HepG2 (cell line): ENCODE results near the gene HAPLN3. TPM values are rescaled to one million over a fixed set of nuclear protein-coding genes. Genes with fewer than 3 reads are reported as not detected.

ENCODE experiments used
- ATAC-seq: fragments of 200-7000 bp; cut with Tn5 transposase; 3 replicates; pipeline ENCODE4 v1.9.1; 2020; ENCODE audit warnings: mild to moderate bottlenecking, moderate library complexity
- BruUV-seq: library from RNA; stranded (reverse); fragments of 400-500 nt; replicated peaks from 2 replicates; lab custom pipeline; 2021; lab: Mats Ljungman, UMichigan
- CTCF ChIA-PET: fragments of 300-600 bp; formaldehyde crosslinking; extraction: SDS; loops from one replicate; lab custom pipeline; 2021; ENCODE audit warnings: low total read pairs, inconsistent platforms, low intra/inter-chr PET ratio; lab: Yijun Ruan, JAX
- POLR2A ChIA-PET: fragments of 350-600 bp; sonication (Branson Sonifier 250); formaldehyde crosslinking; loops from one replicate; lab custom pipeline; 2020; ENCODE audit warnings: antibody characterized with exemption, inconsistent platforms; lab: Yijun Ruan, JAX
- DNase-seq: peaks from one replicate; pipeline ENCODE4 v3.0.0-alpha.2; 2015; ENCODE audit warnings: low spot score
- FAIRE-seq: peaks from 3 replicates; lab custom pipeline; 2011; peaks lifted over from hg19 to GRCh38; lab: Jason Lieb, UNC
- H2AFZ ChIP-seq: one replicate; pipeline ENCODE4 v1.6.1; 2011; ENCODE audit warnings: low read length, inconsistent platforms
- H3K27ac ChIP-seq: fragments of 300-600 bp; 3 replicates; pipeline ENCODE4 v1.8.0; 2011; ENCODE audit warnings: mixed run types, mild to moderate bottlenecking, mixed read lengths, low read length, inconsistent platforms; ENCODE audit not compliant: insufficient read depth; ENCODE audit errors: extremely low read length
- H3K27me3 ChIP-seq, 2 experiments: fragments of 200-600 bp in 1 of 2; 2 replicates in 1 of 2; 3 replicates in 1 of 2; pipeline versions ENCODE4 v1.6.0 to v1.8.0; 2011; ENCODE audit warnings: low read length in 2 of 2, mild to moderate bottlenecking in 2 of 2, moderate library complexity in 2 of 2, inconsistent platforms in 1 of 2; ENCODE audit not compliant: insufficient read depth in 2 of 2, control insufficient read depth in 1 of 2
- H3K36me3 ChIP-seq, 2 experiments: fragments of 200-600 bp in 1 of 2; replicated peaks in 1 of 2; 2 replicates in 1 of 2; 3 replicates in 1 of 2; pipeline versions ENCODE4 v1.5.1 to v1.8.0; 2011; ENCODE audit warnings: low read length in 2 of 2, inconsistent platforms in 1 of 2; ENCODE audit not compliant: insufficient read depth in 2 of 2, control insufficient read depth in 1 of 2
- H3K4me1 ChIP-seq: 2 replicates; pipeline ENCODE4 v1.5.1; 2012; ENCODE audit warnings: low read length, inconsistent platforms; ENCODE audit not compliant: insufficient read depth
- H3K4me2 ChIP-seq: 2 replicates; pipeline ENCODE4 v1.6.0; 2011; ENCODE audit warnings: low read depth, low read length, inconsistent platforms
- H3K4me3 ChIP-seq, 3 experiments: fragments of 200-600 bp in 1 of 3; sonication (generic), shearing (Covaris generic) in 1 of 3; replicated peaks in 1 of 3; 2 replicates each; pipeline ENCODE4 v1.5.1; 2011 to 2016; ENCODE audit warnings: low read length in 3 of 3, inconsistent platforms in 2 of 3, low read depth in 2 of 3, mild to moderate bottlenecking in 2 of 3, control low read depth in 1 of 3, mixed read lengths in 1 of 3; ENCODE audit not compliant: insufficient read depth in 1 of 3
- H3K79me2 ChIP-seq: one replicate; pipeline ENCODE4 v1.6.1; 2011; ENCODE audit warnings: low read length, inconsistent platforms; ENCODE audit not compliant: insufficient read depth
- H3K9ac ChIP-seq: 2 replicates; pipeline ENCODE4 v1.6.0; 2011; ENCODE audit warnings: mild to moderate bottlenecking, low read depth, low read length, inconsistent platforms; ENCODE audit not compliant: insufficient read depth
- H3K9me3 ChIP-seq: 2 replicates; pipeline ENCODE4 v1.5.1; 2012; ENCODE audit warnings: mild to moderate bottlenecking, low read length
- H4K20me1 ChIP-seq: 2 replicates; pipeline ENCODE4 v1.6.0; 2011; ENCODE audit warnings: inconsistent platforms, mild to moderate bottlenecking, low read length, moderate library complexity; ENCODE audit not compliant: insufficient read depth
- ELF3 ChIP-seq: IDR thresholded peaks from 2 replicates; pipeline ENCODE4 v1.6.1; 2016; ENCODE audit warnings: missing genetic modification reagents, missing compliant biosample characterization
- EZH2 ChIP-seq: conservative IDR thresholded peaks from 2 replicates; pipeline ENCODE4 v1.6.1; 2012; ENCODE audit warnings: mild to moderate bottlenecking, low read depth, low read length, moderate library complexity
- IKZF1 ChIP-seq: fragments of 450-650 bp; IDR thresholded peaks from 2 replicates; pipeline ENCODE4 v1.7.1; 2016
- MTERF4 ChIP-seq: sonication (generic); formaldehyde crosslinking; IDR thresholded peaks from 2 replicates; pipeline ENCODE4 v1.8.0; 2023; ENCODE audit warnings: mild to moderate bottlenecking, missing genetic modification reagents
- MXI1 ChIP-seq: IDR thresholded peaks from 3 replicates; pipeline ENCODE4 v1.6.1; 2012; ENCODE audit warnings: low read depth, low read length, inconsistent platforms, borderline replicate concordance
- NFATC3 ChIP-seq: sonication (generic); formaldehyde crosslinking; IDR thresholded peaks from 2 replicates; pipeline ENCODE4 v1.5.1; 2020; ENCODE audit warnings: mild to moderate bottlenecking, missing genetic modification reagents
- SNRNP70 ChIP-seq: fragments of 200-400 bp; formaldehyde crosslinking; IDR thresholded peaks from 2 replicates; pipeline ENCODE4 v1.6.1; 2017; ENCODE audit warnings: mild to moderate bottlenecking, low read depth, low read length, moderate library complexity
- SP5 ChIP-seq: IDR thresholded peaks from 2 replicates; pipeline ENCODE4 v1.6.1; 2016; ENCODE audit warnings: low read depth, borderline replicate concordance
- ZNF232 ChIP-seq: sonication (generic); formaldehyde crosslinking; IDR thresholded peaks from 2 replicates; pipeline ENCODE4 v1.4.0; 2020; ENCODE audit warnings: missing genetic modification reagents, borderline replicate concordance
- ZNF33B ChIP-seq: sonication (generic); formaldehyde crosslinking; IDR thresholded peaks from 2 replicates; pipeline ENCODE4 v1.5.1; 2020; ENCODE audit warnings: mild to moderate bottlenecking, missing genetic modification reagents
- ZNF572 ChIP-seq: sonication (generic); formaldehyde crosslinking; IDR thresholded peaks from 2 replicates; pipeline ENCODE4 v1.5.1; 2020; ENCODE audit warnings: mild to moderate bottlenecking, missing genetic modification reagents
- ZNF639 ChIP-seq: conservative IDR thresholded peaks from 2 replicates; pipeline ENCODE4 v1.6.1; 2018; ENCODE audit warnings: missing genetic modification reagents
- ZNF713 ChIP-seq: sonication (generic); formaldehyde crosslinking; IDR thresholded peaks from 2 replicates; pipeline ENCODE4 v1.4.0; 2020; ENCODE audit warnings: mild to moderate bottlenecking, missing genetic modification reagents
- WGBS: methylation state at CpG from one replicate; pipeline ENCODE4 v1.1.6; 2017; ENCODE audit warnings: low lambda C conversion rate; 5-methylcytosine and 5-hydroxymethylcytosine counted together
- in situ Hi-C: cut with HindIII; loops from 2 replicates; pipeline ENCODE4 v1.10.0; 2017; ENCODE audit warnings: low pct_unique_long_range_greater_than_20kb; ENCODE audit not compliant: extremely low pct_ligation_motif_present
- intact Hi-C: fragments of 100-400 bp; cut with micrococcal nuclease; formaldehyde crosslinking; loops from one replicate; pipeline ENCODE4 v1.10.0; 2022; ENCODE audit not compliant: unreplicated experiment
- polyA plus RNA-seq, 8 experiments: library from polyadenylated mRNA; depleted of rRNA in 3 of 8; stranded (reverse) in 7 of 8; unstranded in 1 of 8; fragments of >200 nt; fragmentation: Illumina TruSeq in 4 of 8; extraction: Trizol in 4 of 8; gene quantifications; 2 replicates each; pipeline versions ENCODE4 v1.2.1 to v1.2.3, GENCODE V29; 2011 to 2016; ENCODE audit warnings: low read depth in 4 of 8, missing spikeins in 1 of 8, mixed read lengths in 1 of 8; ENCODE audit not compliant: insufficient read depth in 1 of 8
- total RNA-seq, 5 experiments: library from RNA; depleted of rRNA; stranded (reverse); fragments of >200 nt; fragmentation: Illumina TruSeq; extraction: Trizol; gene quantifications; 2 replicates each; pipeline ENCODE4 v1.2.3, GENCODE V29; 2016; ENCODE audit warnings: low read depth in 1 of 5
- TF ChIP-seq, protein P1 (sequence below): sonication (generic); formaldehyde crosslinking; IDR thresholded peaks from 2 replicates; pipeline ENCODE4 v1.4.0; 2020; ENCODE audit warnings: missing genetic modification reagents
- TF ChIP-seq, protein P2 (sequence below): sonication (generic); formaldehyde crosslinking; IDR thresholded peaks from 2 replicates; pipeline ENCODE4 v1.5.1; 2020; ENCODE audit warnings: missing genetic modification reagents, mild to moderate bottlenecking, borderline replicate concordance
- TF ChIP-seq, protein P3 (sequence below): sonication (generic); formaldehyde crosslinking; IDR thresholded peaks from 2 replicates; pipeline ENCODE4 v1.4.0; 2020; ENCODE audit warnings: missing genetic modification reagents

HAPLN3 gene
- total and polyA plus RNA-seq, 2 of the 13 experiments (the other 11 are each of a cell fraction or from before 2014, with no cell fraction given), result 0.09 TPM; not detected in 1

- no peaks in the 10 kb centered on the region for H3K4me1 ChIP-seq
- in situ Hi-C loops (no loop called here), intact Hi-C loops (no loop called here)
- H3K27me3 ChIP-seq, result peaks cover 1 to 31% of the 10 kb centered on the region in 2 experiments; a peak in 3 of 5 replicates
- no peak overlapping the region for H3K27ac ChIP-seq
- no peak overlapping the region for H3K9ac ChIP-seq
- no peak overlapping the region for H2AFZ ChIP-seq
- H3K36me3 ChIP-seq, result no peaks in the 10 kb centered on the region
- H3K9me3 ChIP-seq, result no peaks in the 10 kb centered on the region
- H3K4me3 ChIP-seq, result no peak overlapping the region
- H4K20me1 ChIP-seq, result no peaks in the 10 kb centered on the region
- DNase-seq (no peak), FAIRE-seq (no peak), ATAC-seq (no peak)
- TF ChIP-seq ZNF713 (CRISPR knock-in tag) (no peak), MXI1 (no peak), IKZF1 (no peak), MTERF4 (no peak), NFATC3 (CRISPR knock-in tag) (no peak), ZNF33B (CRISPR knock-in tag) (no peak), ZNF572 (CRISPR knock-in tag) (no peak), ZNF232 (CRISPR knock-in tag) (no peak), EZH2 (no peak), ZNF639 (CRISPR knock-in tag) (no peak), SNRNP70 (no peak), SP5 (CRISPR knock-in tag) (no peak), ELF3 (no peak)
- TF ChIP-seq, protein P1, sequence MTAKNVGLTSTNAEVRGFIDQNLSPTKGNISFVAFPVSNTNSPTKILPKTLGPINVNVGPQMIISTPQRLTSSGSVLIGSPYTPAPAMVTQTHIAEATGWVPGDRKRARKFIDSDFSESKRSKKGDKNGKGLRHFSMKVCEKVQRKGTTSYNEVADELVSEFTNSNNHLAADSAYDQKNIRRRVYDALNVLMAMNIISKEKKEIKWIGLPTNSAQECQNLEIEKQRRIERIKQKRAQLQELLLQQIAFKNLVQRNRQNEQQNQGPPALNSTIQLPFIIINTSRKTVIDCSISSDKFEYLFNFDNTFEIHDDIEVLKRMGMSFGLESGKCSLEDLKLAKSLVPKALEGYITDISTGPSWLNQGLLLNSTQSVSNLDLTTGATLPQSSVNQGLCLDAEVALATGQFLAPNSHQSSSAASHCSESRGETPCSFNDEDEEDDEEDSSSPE, result no peak
- TF ChIP-seq, protein P2, sequence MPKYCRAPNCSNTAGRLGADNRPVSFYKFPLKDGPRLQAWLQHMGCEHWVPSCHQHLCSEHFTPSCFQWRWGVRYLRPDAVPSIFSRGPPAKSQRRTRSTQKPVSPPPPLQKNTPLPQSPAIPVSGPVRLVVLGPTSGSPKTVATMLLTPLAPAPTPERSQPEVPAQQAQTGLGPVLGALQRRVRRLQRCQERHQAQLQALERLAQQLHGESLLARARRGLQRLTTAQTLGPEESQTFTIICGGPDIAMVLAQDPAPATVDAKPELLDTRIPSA (CRISPR knock-in tag), result no peak
- TF ChIP-seq, protein P3, sequence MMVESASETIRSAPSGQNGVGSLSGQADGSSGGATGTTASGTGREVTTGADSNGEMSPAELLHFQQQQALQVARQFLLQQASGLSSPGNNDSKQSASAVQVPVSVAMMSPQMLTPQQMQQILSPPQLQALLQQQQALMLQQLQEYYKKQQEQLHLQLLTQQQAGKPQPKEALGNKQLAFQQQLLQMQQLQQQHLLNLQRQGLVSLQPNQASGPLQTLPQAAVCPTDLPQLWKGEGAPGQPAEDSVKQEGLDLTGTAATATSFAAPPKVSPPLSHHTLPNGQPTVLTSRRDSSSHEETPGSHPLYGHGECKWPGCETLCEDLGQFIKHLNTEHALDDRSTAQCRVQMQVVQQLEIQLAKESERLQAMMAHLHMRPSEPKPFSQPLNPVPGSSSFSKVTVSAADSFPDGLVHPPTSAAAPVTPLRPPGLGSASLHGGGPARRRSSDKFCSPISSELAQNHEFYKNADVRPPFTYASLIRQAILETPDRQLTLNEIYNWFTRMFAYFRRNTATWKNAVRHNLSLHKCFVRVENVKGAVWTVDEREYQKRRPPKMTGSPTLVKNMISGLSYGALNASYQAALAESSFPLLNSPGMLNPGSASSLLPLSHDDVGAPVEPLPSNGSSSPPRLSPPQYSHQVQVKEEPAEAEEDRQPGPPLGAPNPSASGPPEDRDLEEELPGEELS (CRISPR knock-in tag), result no peak
- ChIA-PET CTCF (no interaction called here), POLR2A (no interaction called here)
- H3K4me2 ChIP-seq, result no peak overlapping the region
- no TSS peak for BruUV-seq
- WGBS, result 0% methylated on average over 2 of the region's 15 CpGs
- H3K79me2 ChIP-seq, result no peaks in the 10 kb centered on the region
These were observed 49.7 kb downstream of the HAPLN3 start for GRCh38 chr15:88845616-88846015.
